ENCODE data around the gene ZXDB.

- TF ChIP-seq CTCF (IDR thresholded peaks at IDR 0.05) (no peak), CHD2 (IDR thresholded peaks at IDR 0.05; ENCODE audit: low read length, partially characterized antibody) (no peak), HOXB5 (CRISPR knock-in tag; IDR thresholded peaks at IDR 0.05) (no peak), ELK1 (IDR thresholded peaks at IDR 0.05; ENCODE audit: low read depth, low read length) (no peak), SREBF2 (IDR thresholded peaks at IDR 0.05) (no peak), MAZ (IDR thresholded peaks at IDR 0.05; ENCODE audit: borderline replicate concordance, low read depth, low read length) (no peak), BHLHE40 (IDR thresholded peaks at IDR 0.05; ENCODE audit: low read depth, low read length) (no peak), POLR2A (IDR thresholded peaks at IDR 0.05; ENCODE audit: low read length) (no peak), USF2 (IDR thresholded peaks at IDR 0.05) (no peak), CBX2 (IDR thresholded peaks at IDR 0.05; ENCODE audit: borderline replicate concordance, low read depth) (no peak), PHF8 (IDR thresholded peaks at IDR 0.05; ENCODE audit: borderline replicate concordance, low read depth) (no peak)
Measured at GRCh38 chrX:57607295-57608187, 15.7 kb downstream of the ZXDB start.
